Glutamatergic neuron (in vitro differentiated cells): Measurements from ENCODE around the gene GOLGA6L7. TPM values are rescaled to one million over a fixed set of nuclear protein-coding genes. Genes with fewer than 3 reads are reported as not detected.
"Not testable (repeated sequence)": the region's sequence is repeated elsewhere in the genome, so short reads cannot be mapped to it uniquely, and the experiment has no call there.

Experiments used
- DNase-seq: peaks from one replicate; pipeline ENCODE4 v3.0.0; 2022
- H3K27ac Mint-ChIP-seq: one replicate; pipeline ENCODE4 v1.8.0; 2020; ENCODE audit warnings: mild to moderate bottlenecking, mixed read lengths, inconsistent platforms; ENCODE audit not compliant: unreplicated experiment
- H3K27me3 Mint-ChIP-seq: one replicate; pipeline ENCODE4 v1.8.0; 2020; ENCODE audit warnings: mild to moderate bottlenecking, moderate library complexity, mixed read lengths, inconsistent platforms; ENCODE audit not compliant: unreplicated experiment
- H3K36me3 Mint-ChIP-seq: one replicate; pipeline ENCODE4 v1.8.0; 2020; ENCODE audit warnings: mild to moderate bottlenecking, mixed read lengths, inconsistent platforms; ENCODE audit not compliant: unreplicated experiment
- H3K4me1 Mint-ChIP-seq: one replicate; pipeline ENCODE4 v1.8.0; 2020; ENCODE audit warnings: mild to moderate bottlenecking, low read depth, mixed read lengths, inconsistent platforms; ENCODE audit not compliant: unreplicated experiment
- H3K4me3 Mint-ChIP-seq: one replicate; pipeline ENCODE4 v1.8.0; 2020; ENCODE audit warnings: mild to moderate bottlenecking, mixed read lengths, inconsistent platforms; ENCODE audit not compliant: unreplicated experiment
- H3K9me3 Mint-ChIP-seq: one replicate; pipeline ENCODE4 v1.8.0; 2020; ENCODE audit warnings: mild to moderate bottlenecking, moderate library complexity, mixed read lengths, inconsistent platforms; ENCODE audit not compliant: unreplicated experiment
- CTCF ChIP-seq: fragments of 200-600 bp; sonication (generic); IDR thresholded peaks from one replicate; pipeline ENCODE4 v1.5.0; 2021; ENCODE audit not compliant: partially characterized antibody, unreplicated experiment
- long read RNA-seq: library from polyadenylated mRNA; unstranded; transcript quantifications from one replicate; pipeline ENCODE4 v2.0.0, GENCODE V29; 2020; ENCODE audit not compliant: unreplicated experiment
- total RNA-seq: library from RNA; stranded (reverse); fragmentation: NEBNext Ultra II Directional; extraction: Animal tissue kit (Norgen Biotek cat#: 25700); gene quantifications from one replicate; pipeline ENCODE4 v1.2.1, GENCODE V29; 2021; ENCODE audit not compliant: unreplicated experiment

Gene GOLGA6L7
- total RNA-seq, result not detected
- long read RNA-seq, partial matches to known transcripts, result 0 of 1 reads
- long read RNA-seq, other reads (novel, unspliced or antisense), result 1 of 1 reads

GRCh38 chr15:28848521-28848920 lies at the start of gene GOLGA6L7:
GOLGA6L7 (minus strand) TSS chr15:28848644; CDS start chr15:28848549, 95 bp downstream.
- not testable (repeated sequence) for H3K27me3 Mint-ChIP-seq, H3K27ac Mint-ChIP-seq, H3K4me1 Mint-ChIP-seq, H3K4me3 Mint-ChIP-seq
- peak; percentile 21 for DNase-seq
- peaks cover 10% of the 10 kb centered on the region for H3K9me3 Mint-ChIP-seq
- H3K36me3 Mint-ChIP-seq, result peaks cover 23% of the 10 kb centered on the region

GRCh38 chr15:28897861-28898585 lies 49.6 kb upstream of the GOLGA6L7 start:
- Mint-ChIP-seq H3K27me3 (peaks cover 21% of the 10 kb centered on the region), H3K9me3 (peaks cover 11% of the 10 kb centered on the region), H3K36me3 (peaks cover 10% of the 10 kb centered on the region), H3K27ac (peak overlapping the region; percentile 87), H3K4me1 (peaks cover 65% of the 10 kb centered on the region), H3K4me3 (peak overlapping the region; percentile 71)
- no peak for DNase-seq
- no peak for TF ChIP-seq CTCF

- TF ChIP-seq CTCF, result no peak
- peaks cover 18% of the 10 kb centered on the region for H3K27me3 Mint-ChIP-seq
- peak overlapping the region; percentile 49 for H3K27ac Mint-ChIP-seq
- H3K9me3 Mint-ChIP-seq, result peaks cover 11% of the 10 kb centered on the region
- no peak for DNase-seq
- peaks cover 10% of the 10 kb centered on the region for H3K36me3 Mint-ChIP-seq
- no peak overlapping the region for H3K4me3 Mint-ChIP-seq
- H3K4me1 Mint-ChIP-seq, result peaks cover 62% of the 10 kb centered on the region
These were observed 48.5 kb upstream of the GOLGA6L7 start for GRCh38 chr15:28896951-28897350.

GRCh38 chr15:28895566-28895965 lies 47.1 kb upstream of the GOLGA6L7 start:
- H3K27me3 Mint-ChIP-seq, result peaks cover 18% of the 10 kb centered on the region
- H3K9me3 Mint-ChIP-seq, result peaks cover 10% of the 10 kb centered on the region
- H3K27ac Mint-ChIP-seq, result peak overlapping the region; percentile 77
- peaks cover 10% of the 10 kb centered on the region for H3K36me3 Mint-ChIP-seq
- peaks cover 62% of the 10 kb centered on the region for H3K4me1 Mint-ChIP-seq
- DNase-seq, result no peak
- TF ChIP-seq CTCF, result no peak
- peak overlapping the region; percentile 55 for H3K4me3 Mint-ChIP-seq

- H3K4me3 Mint-ChIP-seq, result peak overlapping the region; percentile 55
- peaks cover 18% of the 10 kb centered on the region for H3K27me3 Mint-ChIP-seq
- no peak for DNase-seq
- H3K4me1 Mint-ChIP-seq, result peaks cover 66% of the 10 kb centered on the region
- TF ChIP-seq CTCF, result no peak
- H3K9me3 Mint-ChIP-seq, result peaks cover 9% of the 10 kb centered on the region
- peaks cover 10% of the 10 kb centered on the region for H3K36me3 Mint-ChIP-seq
- H3K27ac Mint-ChIP-seq, result peak overlapping the region; percentile 77
These were observed 46.7 kb upstream of the GOLGA6L7 start for GRCh38 chr15:28895146-28895545.
